ENCODE data around the gene ZMYND15.

Gene ZMYND15

DNA sequence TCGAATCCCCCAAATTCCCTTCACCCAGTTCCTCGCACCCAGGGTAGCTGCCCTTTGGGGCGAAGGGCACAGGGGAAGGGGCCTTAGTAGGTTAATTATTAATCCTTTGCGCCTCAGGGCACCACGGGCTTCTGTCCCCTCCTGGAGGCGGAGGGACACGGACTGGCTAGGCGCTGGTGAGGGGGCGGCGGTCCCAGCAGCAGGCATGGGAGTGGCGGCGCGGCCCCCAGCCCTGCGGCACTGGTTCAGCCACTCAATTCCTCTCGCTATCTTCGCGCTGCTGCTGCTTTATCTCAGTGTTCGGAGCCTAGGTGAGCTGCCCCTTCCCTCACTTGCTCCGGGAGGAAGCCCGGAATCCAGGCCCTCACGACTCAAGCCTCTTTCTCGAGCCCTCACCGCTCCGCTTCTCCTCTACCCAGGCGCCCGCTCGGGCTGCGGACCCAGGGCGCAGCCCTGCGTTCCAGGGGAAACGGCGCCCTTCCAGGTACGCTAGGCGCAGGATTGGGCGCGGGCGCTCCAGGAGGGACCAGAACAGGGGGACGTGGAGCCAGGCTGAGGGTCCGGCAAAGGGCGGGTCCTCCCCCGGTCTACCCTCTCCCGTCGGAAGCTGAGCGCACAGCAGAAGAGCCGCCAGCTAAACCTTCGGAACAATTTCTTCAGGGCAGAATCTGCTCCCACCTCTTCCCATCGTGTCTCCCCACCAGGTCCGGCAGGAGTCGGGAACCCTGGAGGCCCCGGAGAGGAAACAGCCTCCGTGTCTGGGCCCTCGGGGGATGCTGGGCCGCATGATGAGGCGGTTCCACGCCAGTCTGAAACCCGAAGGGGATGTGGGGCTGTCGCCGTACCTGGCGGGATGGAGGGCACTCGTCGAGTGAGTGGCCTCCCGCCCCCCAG, 49.4 kb downstream of the ZMYND15 start, which contains the start of gene GLTPD2:
Gene GLTPD2, plus strand, starts transcription at position 158 of the 894 bp plus-strand sequence. Its CDS starts 48 bp downstream, at position 206.
- no peak for DNase-seq

DNA sequence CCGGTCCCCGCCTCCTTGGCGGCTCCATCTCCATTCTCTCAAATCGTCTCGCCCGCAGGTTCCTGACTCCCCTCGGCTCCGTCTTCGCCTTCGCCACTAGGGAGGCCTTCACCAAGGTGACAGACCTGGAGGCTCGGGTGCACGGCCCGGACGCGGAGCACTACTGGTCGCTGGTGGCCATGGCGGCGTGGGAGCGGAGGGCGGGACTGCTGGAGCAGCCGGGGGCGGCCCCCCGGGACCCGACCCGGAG, 50.0 kb downstream of the ZMYND15 start:
- DNase-seq: no peak

DNA sequence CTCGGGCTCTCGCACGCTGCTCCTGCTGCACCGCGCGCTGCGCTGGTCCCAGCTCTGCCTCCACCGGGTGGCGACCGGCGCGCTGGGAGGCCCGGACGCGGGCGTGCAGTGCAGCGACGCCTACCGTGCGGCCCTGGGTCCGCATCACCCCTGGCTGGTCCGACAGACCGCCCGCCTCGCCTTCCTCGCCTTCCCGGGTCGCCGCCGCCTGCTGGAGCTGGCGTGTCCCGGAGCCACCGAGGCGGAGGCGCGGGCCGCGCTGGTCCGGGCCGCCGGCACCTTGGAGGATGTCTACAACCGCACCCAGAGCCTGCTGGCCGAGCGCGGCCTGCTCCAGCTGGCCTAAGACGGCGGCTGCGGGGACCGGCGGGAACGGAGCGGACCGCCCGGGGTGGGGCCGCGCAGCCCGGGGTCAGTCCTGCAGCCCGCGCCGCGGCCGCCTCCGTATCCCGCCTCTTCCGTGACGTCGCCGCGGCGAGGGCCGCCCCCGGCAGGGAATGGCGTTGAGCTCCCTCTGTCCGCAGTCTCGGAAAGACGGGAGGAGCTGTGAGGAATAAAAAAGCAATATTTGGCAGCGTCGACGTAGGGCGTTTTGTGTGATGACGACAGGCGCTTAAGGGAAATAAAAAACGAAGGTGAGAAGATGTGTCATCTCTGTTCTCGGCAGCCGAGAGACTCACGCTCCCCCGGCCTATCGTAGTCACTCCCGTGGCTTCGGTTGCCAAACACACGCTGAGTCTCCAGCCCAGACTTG, 50.5 kb downstream of the ZMYND15 start:
- DNase-seq: peak; percentile 71

DNA sequence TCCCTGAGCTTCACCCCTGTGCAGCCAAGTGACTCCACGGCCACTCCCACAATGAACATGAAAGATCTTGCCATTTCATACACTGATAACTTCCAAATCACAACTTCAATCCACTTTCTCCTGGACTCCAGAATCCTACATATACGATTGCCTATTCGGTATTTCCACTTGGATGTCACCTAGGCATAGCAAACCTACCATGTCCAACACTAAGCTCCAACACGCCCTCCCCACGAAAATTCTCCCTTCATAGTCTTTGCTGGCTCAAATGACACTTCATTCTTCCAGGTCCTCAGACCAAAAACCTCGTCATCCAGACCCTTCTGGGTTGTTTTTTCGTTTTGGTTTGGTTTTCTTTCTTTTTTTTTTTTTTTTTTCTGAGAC, 51.1 kb downstream of the ZMYND15 start:
- no peak for DNase-seq

DNA sequence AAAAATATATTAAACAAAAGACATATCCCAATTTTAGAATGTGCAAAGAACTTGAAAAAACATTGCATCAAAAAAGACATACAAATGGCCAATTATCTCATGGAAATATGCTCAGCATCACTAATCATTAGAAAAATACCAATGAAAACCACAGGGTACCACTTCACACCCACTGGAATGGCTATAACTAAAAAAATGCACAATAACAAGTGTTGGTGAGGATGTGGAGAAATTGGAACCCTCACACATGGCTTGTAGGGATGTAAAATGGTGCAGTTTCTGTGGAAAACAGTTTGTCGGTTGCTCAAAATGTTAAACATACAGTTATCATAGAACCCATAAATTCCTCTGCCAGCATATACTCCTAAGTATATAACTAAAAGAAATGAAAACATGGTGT, 55.5 kb downstream of the ZMYND15 start:
- no peak for DNase-seq
